Activated CD4-positive, CD25-positive, alpha-beta regulatory T cell (primary cell): ENCODE measurements around the gene KAZN.

Experiments
- DNase-seq, 4 experiments: peaks; one replicate each; lab custom pipeline; 2025; lab: John Stamatoyannopoulos, UW

Gene KAZN

DNA sequence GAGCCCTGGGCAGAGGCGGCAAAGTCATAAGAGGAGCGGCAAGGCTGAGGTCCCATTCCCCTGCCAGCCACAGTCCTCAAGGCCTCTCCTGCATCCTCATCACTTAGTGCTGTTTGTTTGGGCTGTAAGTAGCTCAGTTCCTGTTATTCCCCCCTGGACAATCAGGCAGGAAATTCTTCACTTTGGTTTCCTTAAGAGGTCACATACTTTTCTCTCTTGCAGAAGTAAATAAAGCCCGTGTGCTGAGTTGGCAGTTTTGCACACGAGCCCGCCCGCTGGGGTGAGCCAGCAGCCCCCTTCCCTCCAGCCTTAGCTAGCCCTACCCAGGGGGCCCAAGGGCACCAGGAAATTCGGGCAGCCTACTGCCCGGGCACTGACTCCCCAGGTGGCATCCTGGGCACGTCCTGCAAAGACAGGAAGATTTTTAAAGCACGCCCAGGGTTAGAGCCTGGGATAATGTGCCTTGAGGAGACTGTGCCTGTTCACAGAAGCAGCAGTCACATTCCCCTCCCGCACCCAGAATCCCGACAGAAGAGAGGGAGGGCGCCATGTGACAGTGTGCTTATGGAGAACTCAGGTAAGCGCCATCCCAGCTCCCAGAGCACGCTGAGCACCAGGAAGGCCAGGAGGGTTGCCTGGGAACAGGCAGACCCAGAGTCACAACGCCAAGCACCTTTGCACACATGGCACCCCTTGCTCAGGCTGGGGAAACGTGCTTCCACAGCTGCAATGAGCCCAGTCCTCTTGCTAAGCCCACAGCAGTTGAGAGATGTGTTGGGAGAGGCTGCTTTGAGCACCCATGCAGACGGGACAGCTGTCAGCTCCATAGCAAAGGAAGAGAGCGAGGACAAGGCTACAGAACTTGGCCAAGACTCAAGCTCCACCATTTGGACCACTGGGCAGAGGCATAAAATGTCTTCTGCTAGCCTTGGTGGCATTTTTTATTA, 410.6 kb downstream of the KAZN start:
- no peak for DNase-seq

DNA sequence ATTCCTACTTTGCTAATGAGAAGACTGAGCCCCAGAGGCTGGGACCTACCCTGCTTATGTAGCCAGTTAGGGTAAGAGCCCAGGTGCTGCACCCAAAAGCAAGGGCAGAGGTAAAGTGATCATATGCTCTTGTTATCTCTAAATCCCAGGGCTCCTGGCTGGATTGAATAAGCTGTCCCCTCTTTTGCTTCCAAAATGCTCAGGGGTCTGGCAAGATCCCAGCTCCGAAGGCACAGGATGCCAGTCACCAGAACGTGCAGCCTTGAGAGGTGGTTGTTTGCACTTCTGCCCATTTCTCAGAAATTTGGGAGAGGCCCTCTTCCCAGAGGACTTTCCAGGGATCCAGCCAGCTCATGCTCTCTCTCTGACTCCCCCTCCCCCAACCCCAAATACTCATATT, 412.7 kb downstream of the KAZN start:
- no peak for DNase-seq

DNA sequence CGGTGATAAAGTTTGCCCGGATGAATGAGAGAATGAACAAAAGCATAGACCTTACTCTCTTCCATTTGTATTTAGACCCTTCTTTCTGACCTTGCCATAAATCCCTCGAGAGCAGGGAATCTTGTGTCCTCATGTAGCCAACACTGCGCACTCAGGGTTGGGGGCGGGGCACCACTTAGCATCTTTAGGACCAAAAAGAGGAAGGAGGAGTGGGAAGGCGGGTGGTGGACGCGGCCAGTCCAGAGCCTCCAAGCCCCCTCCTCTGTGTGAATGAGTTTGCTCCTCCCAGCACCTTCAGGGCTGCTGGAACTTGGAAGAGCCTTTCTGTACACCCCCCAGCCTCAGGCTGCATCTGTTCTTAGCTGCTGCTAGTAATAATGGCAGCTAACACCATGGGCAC, 413.2 kb downstream of the KAZN start:
- DNase-seq: no peak

DNA sequence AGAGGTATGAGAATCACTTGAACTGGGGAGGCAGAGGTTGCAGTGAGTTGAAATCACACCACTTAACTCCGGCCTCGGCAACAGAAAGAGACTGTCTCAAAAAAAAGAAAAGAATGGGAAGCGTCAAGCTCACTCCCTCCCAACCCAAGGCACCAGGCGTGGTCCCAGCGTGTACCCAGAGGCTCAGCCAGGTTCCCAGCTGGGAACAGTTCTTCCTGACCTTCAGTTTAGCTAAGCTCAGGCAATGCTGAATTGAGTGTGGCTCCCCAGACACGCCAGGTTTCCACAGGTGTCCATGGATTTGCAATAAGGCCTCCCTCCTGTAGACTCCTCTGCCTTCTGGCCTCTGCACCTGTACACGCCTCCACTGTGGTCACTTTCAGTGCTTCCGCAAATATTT, 414.3 kb downstream of the KAZN start:
- DNase-seq: no peak

DNA sequence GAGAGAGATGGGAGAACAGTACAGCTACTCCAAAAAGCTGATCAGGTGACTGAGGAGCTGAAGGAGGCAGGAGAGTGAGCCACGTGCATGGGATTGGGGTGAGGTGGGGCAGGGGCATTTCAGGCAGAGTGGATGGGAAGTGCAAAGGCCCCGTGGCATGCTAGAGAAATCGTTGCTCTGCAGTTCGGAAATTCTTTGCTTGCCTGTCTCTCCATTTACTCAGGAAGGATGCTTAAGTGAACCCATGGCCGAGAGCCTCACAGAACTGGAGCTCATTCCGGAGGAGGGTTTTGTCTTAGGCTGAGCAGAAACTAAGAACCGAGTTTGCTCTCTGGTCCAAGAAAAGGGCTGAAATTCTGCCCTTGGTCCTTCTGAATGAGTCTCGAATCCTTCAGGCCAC, 415.3 kb downstream of the KAZN start:
- DNase-seq: no peak

DNA sequence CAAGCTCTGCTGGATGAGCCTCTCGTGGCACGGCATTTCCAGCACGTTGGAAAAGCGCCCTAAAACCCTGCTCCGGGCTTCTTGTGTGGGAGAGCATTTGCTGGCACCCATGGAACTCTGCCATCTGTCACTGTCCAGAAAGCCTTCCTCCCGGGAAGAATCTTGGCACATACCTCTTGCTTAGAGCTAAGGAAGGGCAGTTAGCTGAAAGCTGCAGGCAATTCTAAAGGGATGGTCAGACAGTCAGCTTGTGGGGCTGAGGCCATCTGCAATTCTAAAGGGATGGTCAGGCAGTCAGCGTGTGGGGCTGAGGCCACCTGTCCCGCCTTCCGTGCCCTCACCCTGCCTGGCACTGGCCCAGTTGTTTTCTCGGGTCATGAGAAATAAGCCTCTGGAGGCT, 416.0 kb downstream of the KAZN start:
- no peak for DNase-seq

DNA sequence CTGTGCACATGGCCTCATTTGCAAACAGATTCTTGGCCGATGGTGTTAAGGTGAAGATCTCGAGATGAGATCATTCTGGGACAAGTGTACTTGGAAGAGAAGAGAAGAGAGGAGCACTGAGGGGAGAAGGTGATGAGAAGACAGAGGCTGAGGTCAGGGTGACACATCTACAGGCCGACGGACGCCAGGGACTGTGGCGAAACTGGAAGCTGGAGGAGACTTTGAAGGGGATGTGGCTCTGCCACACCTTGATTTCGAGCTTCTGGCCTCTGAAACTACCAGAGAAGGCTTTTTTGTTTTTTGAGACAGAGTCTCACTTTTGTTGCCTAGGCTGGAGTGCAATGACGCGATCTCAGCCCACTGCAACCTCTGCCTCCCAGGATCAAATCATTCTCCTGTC, 417.5 kb downstream of the KAZN start:
- DNase-seq: no peak

DNA sequence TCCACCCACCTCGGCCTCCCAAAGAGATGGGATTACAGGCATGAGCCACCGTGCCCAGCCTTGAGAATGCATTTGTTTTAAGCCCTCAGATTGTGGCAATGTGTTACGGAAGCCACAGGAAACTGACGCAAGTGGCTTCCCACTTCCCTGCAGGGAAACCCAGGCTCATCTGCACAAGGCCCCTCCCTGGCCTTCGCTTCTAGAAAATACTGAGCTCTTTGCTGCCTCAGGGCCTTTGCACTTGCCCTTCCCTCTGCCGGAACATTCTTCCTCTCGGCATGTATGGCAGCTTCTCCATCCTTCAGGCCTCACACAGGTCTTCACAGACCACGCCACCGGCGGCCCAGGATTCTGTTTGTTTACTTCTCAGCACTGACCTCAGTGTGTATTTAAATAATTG, 418.0 kb downstream of the KAZN start:
- no peak for DNase-seq

DNA sequence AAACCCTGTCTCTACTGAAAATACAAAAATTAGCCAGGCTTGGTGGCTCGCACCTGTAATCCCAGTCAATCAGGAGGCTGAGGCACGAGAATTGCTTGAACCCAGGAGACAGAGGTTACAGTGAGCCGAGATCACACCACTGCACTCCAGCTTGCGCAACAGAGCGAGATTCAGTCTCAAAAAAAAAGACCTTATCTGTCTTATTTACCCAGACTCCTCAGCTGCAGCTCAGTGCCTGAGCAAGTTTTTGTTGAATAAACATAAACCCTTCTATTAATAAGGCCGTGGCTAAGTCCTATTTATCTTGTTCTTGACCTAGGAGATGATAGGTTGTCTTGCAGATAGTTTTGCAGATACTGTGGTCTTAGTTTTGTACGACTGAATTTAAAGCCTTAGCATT, 418.6 kb downstream of the KAZN start:
- DNase-seq: no peak

DNA sequence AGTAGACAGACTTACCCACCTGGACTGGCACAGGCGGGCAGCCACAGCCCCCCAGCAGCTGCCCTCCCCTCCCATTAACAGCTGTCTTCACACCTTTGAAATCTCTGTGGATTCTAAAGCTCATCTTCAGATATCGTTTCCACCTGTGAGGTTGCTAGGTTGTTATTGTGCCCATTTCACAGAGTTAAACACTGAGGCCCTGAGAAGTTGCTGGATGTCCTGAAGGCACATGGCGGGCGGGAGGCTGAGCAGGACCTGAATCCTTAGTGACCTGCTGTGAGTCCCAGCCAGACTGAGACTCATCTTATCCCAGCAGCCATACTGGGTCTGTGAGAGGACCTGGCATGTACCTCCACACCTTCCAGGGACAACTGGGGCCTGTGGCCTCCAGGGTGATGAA, 420.3 kb downstream of the KAZN start:
- DNase-seq: no peak

DNA sequence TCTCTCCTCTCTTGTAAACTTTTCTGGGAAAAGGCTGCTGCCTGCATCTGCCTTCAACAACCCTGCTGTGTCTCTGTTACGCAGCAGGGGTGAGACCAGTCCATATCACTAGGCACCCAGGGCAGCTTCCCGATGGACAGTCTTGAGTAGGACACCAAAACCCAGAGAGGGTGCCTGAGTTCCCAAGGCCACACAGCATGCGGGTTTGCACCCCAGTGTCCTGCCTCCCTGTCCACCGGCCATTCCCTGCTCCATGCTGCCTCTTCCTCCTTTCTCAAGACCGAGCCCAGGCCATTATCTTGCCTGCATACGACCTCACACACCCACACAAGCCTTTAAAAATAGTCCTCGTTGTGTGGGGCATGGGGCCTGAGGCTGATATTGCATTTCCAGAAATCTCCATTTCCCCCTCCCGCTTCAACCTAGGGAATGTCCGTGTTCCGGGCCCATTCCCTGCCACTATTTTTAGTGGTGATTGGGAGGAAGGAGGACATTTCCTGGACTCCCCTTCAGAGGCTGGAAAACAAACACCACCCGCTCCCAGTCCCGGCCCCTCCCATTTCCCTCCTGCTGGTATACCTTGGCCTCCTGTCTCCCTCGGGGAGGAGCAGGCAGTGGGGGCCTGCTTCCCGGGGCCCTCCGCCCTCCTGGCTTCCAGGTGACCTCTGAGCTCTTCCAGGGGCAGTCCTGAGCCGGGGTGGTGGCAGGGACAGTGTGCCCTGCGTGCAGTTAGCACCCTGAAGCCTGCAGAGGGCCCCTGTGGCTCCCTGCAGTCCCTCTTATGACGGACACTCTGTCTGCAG, 422.7 kb downstream of the KAZN start:
- DNase-seq: no peak

DNA sequence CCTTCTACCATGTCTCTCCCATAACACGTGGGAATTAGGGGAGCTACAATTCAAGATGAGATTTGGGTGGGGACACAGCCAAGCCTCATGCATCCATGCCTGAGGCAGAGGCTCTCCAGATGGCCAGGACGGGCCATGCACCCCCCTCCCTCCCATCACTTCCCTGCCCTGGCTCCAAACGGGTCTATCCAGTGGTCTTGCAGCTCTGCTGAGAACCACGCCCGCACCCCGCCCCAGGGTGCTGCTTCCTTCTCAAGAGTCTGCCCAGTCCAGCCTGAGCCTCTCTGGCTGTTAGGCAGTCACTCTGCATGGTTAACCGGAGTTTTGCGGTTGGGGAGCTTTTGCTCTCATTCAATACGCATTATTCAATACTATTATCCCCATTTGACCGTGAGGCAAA, 423.6 kb downstream of the KAZN start:
- no peak for DNase-seq

DNA sequence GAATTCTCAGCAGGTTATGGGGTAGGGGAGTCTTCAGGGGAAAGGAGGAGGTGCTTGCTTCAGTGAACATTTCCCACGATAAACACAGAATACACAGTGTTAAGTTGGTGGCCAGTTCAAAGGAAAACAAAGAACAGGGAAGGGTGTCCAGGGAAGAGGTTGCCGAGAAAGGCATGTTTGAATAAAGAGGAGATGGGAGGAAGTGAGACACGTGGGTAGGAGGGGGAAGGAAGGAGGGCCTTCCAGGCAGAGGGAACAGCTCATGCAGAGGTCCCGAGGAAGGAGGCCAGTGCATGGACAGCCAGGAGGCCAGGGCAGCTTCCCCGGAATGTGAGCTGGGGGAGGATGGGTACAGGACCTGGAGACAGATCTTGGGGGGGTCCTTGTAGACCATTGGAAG, 424.7 kb downstream of the KAZN start:
- no peak for DNase-seq

DNA sequence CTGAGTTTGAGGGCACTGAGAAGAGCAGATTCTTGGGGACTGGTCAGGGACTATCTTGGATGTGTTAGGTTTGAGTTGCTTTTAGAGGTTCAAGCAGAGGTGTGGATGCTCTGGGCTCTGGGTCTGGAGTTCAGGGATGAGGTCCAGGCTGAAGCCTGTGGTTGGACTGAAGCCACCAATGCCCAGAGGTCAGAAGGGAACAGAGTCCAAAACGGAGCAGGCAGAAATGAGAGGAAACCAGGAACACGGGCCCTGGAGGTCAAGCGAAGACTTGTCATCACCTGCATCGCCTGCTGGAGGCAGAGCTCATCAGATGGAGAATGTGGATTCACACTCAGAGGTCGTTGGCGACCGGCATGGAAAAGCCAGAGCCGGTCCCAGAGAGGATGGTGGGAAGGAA, 425.5 kb downstream of the KAZN start:
- no peak for DNase-seq

DNA sequence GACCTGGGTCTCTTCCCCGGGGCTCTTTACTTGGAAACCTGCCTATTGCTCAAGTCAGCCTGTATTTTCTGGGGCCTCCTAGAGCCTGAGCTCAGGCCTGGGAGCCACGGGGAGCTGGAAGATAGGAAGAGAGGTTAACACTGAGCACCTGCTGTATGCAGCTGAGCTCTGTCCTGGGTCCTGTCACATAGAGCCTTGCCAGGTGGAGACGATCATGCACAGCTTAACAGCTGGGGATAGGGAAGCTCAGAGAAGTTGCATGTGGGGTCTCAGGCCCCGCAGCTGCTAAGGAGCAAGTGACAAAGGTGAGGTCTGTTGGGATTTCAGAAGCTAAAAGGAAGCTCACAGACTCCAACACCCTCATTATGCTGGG, 427.6 kb downstream of the KAZN start:
- no peak for DNase-seq

DNA sequence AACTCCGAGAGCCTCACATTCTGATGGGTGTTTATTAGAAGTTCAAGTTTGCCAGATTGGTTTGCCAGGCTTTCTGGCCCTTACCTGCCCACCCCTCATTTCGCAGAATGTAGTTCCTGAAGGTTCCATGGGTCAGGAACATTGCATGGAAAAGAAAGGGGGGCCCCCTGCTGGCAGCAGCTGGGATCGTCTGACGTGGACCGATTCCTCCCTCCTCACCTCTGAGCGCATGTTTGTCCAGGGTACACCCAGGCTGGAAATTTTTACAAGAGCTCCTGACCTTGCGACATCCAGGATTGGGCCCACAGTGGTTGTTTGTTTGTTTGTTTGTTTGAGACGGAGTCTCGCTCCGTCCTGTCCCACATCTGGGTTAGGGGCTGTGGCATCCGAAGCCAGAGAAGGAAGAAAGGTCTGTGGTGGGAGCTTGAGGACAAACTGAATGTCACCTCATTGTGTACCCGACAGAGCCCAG, 429.1 kb downstream of the KAZN start:
- DNase-seq: no peak

DNA sequence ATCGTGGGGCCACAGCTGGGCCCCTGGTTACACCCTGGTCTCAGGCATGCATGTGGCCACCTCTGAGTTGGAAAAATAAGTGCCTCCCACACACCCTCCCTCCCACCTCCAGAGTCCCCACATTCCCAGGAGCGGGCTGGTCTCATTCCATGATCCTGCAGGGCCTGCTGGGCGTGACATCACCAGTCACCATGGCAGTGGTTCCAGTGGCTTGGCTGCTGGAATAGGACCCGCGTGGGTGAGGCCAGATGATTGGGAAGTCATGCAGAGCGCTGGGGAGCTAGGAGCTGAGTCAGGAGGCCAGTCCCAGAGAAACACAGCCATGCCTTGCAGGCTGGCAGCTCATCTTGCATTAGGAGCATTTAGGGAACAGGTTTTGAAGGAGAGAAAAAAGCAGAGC, 429.6 kb downstream of the KAZN start:
- DNase-seq: no peak

DNA sequence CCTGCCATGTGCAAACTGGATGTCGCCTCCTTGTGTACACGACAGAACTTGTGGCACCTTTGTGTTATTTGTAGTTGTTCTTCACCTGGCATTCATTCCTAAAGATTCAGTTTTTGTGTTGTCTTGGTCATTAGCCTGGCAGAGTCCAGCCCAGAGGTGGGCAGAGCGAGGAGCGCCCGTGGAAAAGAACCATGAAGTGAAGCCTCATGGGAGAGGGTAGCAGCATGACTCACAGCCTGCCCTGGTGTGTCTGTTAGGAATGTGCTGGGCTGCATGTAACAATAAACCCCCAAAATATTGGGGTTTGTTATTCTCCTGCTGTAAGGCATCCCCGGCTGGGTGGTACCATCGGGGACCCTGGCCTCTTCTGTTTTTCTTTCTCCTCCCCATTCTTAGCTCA, 430.1 kb downstream of the KAZN start:
- DNase-seq: no peak

DNA sequence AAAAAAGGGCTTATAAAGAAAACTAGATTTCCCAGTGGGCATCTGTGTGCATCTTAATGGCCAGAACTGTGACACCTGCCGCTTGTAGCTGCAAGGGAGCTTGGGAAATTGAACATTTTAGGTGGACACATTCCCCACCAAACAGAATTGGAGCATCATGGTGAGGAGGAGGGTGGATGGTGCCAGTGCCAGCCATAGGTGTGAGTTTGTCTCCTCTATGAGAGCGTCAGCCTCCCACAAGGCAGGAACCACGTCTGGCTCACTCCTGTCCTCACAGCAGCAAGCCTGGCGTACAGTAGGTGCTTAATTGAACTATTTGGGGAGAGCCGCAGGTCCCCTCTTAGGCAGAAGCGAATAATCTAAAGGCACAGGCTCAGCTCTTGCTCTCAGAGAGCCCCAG, 430.6 kb downstream of the KAZN start:
- no peak for DNase-seq

DNA sequence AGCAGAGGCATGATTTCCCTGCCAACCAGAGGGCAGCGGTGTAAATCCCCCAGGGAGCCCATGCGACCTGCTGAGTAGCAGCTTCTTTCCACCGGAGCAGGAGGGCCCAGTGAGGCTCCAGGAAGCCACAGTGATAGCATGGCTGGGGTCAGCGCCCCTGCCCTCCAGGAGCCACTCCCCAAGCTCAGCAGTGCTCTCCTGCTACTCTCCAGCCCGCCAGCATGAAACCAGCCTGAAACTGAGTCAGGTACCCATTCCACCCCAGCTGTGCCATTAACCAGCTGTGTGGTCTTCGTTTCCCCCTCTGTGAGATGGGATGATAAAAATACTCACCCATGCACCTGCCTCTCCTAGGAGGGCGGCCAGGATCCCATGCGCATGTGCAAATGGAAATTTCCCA, 431.3 kb downstream of the KAZN start:
- no peak for DNase-seq

DNA sequence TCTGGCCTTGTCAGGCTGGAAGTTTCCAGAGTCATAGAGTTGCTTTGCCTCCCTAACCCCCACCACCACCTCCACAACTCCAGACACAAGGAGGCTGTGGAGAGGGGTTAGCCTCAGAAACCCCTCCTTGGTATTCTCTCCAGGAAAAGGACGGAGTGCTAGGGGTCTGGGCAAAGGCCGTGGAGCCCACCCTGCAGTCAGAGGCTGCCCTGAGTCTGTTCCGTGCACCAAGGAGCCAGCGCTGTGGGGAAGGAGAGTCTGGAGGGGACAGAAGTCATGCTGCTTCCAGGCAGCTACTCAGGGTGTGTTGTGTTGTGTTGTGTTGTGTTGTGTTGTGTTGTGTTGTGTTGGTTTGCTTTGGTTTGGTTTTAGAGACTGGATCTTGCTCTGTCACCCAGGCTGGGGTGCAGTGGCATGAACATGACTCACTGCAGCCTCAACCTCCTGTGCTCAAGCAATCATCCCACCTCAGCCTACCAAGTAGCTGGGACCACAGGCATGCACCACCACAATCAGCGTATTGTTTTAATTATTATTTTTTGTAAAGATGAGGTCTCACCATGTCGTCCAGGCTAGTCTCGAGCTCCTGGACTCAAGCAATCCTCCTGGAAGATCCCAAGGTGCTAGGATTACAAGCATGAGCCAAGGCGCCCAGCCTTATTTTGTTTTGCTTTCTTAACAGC, 432.9 kb downstream of the KAZN start:
- DNase-seq: no peak

DNA sequence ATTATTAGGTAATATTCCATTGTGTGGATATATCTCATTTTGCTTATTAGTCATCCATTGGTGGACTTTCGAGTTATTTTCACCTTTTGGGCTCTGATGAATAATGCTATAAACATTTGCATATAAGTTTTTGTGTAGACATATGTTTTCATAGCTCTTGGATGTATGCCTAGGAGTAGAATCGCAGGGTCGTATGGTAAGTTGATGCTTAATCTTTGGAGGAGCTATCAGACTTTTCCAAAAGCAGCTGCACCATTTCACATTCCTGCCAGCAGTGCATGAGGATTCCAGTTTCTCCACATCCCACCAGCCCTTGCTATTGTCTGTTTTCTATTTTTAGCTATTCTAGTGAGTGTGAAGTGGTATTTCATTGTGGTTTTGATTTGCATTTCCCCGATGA, 434.8 kb downstream of the KAZN start:
- no peak for DNase-seq

DNA sequence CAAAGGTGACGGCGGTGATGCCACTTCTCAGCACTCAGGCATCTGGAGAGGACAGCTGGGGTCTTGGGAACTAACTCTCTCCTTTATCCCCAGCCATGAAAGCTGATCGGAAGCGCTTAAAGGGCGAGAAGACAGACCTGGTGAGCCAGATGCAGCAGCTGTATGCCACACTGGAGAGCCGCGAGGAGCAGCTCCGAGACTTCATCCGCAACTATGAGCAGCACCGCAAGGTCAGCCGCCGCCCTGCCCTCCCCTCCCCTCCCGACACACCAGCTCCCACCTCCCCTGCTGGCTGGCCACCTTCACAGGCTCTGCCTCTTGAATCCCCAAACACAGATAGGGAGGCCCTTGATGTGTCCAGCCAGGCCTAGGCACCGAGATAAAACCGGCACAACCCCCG, 436.2 kb downstream of the KAZN start:
- DNase-seq: no peak
